ENCODE data around the gene CARD8.
"Not testable (repeated sequence)": the region's sequence is repeated elsewhere in the genome, so short reads cannot be mapped to it uniquely, and the experiment has no call there.

DNA sequence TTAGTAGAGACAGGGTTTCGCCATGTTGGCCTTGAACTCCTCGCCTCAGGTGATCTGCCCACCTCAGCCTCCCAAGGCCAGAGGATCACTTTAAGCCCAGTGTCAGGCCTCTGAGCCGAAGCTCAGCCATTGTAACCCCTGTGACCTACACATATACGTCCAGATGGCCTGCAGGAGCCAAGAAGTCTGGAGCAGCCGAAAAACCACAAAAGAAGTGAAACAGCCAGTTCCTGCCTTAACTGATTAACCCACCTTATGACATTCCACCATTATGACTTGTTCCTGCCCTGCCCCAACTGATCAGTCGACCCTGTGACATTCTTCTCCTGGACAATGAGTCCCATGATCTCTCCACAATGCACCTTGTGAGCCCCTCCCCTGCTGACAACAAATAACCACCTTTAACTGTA is 13.9 kb upstream of the CARD8 start:
- TF ChIP-seq, protein P1, sequence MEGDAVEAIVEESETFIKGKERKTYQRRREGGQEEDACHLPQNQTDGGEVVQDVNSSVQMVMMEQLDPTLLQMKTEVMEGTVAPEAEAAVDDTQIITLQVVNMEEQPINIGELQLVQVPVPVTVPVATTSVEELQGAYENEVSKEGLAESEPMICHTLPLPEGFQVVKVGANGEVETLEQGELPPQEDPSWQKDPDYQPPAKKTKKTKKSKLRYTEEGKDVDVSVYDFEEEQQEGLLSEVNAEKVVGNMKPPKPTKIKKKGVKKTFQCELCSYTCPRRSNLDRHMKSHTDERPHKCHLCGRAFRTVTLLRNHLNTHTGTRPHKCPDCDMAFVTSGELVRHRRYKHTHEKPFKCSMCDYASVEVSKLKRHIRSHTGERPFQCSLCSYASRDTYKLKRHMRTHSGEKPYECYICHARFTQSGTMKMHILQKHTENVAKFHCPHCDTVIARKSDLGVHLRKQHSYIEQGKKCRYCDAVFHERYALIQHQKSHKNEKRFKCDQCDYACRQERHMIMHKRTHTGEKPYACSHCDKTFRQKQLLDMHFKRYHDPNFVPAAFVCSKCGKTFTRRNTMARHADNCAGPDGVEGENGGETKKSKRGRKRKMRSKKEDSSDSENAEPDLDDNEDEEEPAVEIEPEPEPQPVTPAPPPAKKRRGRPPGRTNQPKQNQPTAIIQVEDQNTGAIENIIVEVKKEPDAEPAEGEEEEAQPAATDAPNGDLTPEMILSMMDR (IDR thresholded peaks at IDR 0.05; ENCODE audit: insufficient read depth, low read length, poor library complexity, severe bottlenecking) = not testable (repeated sequence)
- TF ChIP-seq EZH2phosphoT487 (conservative IDR thresholded peaks at IDR 0.05; ENCODE audit: low read length) = not testable (repeated sequence)

Data from SU-DHL-6 (cell line).